Measurements from ENCODE around the gene MYMX.
A peak's percentile ranks its signal among the peaks of the same experiment; 100 is the strongest.
"Not testable (repeated sequence)": the region's sequence is repeated elsewhere in the genome, so short reads cannot be mapped to it uniquely, and the experiment has no call there.

Gene MYMX

DNA sequence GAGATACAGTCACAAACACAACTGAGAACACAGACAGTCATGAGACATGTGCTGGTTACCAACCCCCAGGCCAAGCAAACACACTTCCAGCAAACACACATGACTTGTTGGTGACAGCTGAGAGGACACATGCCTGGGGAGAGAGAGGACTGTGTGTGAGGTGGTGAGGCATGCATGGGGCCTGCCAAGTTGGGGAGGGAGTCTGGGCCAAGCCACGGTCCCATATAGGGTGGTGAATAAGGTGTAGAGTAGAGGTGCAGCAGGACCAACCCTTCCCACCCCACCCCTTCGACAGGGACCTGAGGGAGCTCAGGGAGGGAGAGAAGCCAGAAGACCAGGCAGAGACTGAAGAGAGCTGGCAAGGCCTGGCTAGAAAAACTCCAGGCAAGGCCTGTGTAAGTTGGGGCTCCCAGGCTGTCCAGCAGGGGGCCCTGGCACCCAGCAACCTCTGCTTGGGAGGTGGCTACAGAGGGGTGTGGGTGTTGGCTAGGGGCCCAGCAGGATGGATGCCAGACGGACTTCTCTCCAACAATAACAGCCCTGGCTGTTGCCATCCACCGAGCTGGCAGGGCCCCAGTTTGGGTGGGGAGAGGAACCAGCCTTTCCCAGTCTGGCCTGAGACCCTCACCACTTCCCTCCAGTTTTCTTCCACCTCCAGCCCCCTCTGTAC is 4.7 kb downstream of the MYMX start:
- DNase-seq = peak; percentile 89

DNA sequence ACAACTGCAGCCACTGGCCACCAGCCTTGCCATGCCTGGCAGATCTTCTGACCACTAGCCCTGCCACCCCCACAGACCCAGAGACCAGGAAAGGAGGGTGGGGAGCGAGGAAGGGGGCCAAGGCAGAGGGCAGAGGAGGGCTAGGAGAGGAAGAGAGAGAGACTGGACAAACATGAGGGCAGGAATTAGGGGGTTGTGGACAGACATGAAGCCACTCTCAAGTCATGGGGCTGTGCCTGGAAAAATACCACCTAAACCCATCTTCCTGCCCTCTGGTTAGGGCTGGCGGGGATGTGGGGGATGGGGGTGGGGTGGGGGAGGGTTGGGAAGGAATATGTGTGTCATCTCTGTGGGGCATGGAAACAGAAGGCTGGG is 5.2 kb downstream of the MYMX start:
- no peak for DNase-seq

GRCh38 chr6:44222486-44223318 is 6.0 kb downstream of the MYMX start:
- no peak for DNase-seq

GRCh38 chr6:44223319-44224028 is 6.7 kb downstream of the MYMX start, which contains the start of gene SLC29A1:
Gene SLC29A1 (plus strand): TSS chr6:44223595. CDS start chr6:44227314, 3,719 bp downstream.
- peak; percentile 49 for DNase-seq

- DNase-seq = no peak
Observed at GRCh38 chr6:44224029-44224964, 7.6 kb downstream of the MYMX start.

GRCh38 chr6:44224965-44225305 is 8.2 kb downstream of the MYMX start:
- no peak for DNase-seq

GRCh38 chr6:44225579-44226325 is 9.0 kb downstream of the MYMX start:
- DNase-seq = no peak

GRCh38 chr6:44226368-44227147 is 9.8 kb downstream of the MYMX start:
- no peak for DNase-seq

DNA sequence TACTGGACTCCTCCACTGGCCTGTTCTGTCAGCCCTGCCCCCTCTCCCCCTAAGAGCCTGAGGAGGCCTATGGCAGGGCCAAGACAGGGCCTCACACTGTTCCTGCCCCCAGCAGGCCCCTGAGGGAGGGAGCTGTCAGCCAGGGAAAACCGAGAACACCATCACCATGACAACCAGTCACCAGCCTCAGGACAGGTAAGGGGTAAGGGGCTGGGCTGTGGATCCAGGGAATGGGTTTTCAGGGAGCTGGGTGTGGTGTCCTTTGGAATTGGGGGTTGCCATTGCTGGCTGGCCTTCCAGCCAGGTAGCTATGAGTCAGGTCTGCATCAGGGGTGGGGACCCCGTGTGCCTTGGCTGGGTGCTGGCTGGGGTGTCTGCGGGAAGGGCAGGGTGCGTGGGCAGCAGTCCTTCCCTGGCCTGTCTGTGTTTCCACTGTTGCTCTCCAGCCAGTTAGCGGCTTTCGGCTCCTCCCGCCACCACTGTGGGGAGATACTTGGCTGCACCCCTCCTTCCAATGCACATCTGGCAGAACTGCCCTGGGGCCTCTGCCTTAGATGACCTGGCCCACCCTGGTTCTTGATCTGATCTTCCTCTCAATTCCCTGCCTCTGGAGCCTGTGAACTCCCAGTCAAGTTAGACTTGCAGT is 10.5 kb downstream of the MYMX start:
- no peak for DNase-seq

DNA sequence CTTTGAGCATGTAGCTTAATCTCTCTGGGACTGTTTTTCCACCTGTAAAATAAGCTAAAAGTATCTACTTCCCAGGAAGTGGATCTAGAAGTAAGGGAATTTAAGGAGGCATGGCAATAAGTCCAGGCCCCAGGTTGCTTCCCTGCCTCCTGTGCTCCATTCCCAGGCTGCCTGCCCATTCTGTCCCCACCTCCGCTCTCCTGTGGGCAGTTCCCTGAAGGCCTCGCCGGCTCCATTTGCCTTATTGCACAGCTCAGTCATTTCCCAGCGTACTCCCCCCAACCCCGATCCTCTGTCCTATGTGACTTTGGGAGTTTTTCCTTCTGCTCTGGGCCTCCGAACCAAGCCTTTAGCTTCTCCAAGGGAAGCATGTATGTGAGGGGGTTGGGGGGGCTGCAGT is 11.3 kb downstream of the MYMX start:
- DNase-seq = no peak

- DNase-seq = no peak
Observed at GRCh38 chr6:44228433-44228832, 11.7 kb downstream of the MYMX start.

GRCh38 chr6:44228836-44229235 is 12.1 kb downstream of the MYMX start:
- DNase-seq = no peak

DNA sequence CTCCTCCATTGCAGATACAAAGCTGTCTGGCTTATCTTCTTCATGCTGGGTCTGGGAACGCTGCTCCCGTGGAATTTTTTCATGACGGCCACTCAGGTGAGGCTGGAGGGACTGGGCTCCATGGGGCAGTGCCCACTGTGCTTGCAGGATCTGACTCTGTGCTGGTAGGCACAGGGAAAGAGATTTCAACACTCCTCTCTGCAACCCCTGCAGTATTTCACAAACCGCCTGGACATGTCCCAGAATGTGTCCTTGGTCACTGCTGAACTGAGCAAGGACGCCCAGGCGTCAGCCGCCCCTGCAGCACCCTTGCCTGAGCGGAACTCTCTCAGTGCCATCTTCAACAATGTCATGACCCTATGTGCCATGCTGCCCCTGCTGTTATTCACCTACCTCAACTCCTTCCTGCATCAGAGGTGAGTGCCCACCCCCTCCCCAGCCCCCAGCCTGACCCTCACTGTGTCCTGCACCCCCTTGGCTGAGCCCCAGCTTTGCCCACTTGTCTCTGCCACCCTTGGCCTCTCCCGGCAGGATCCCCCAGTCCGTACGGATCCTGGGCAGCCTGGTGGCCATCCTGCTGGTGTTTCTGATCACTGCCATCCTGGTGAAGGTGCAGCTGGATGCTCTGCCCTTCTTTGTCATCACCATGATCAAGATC is 12.8 kb downstream of the MYMX start:
- no peak for DNase-seq

DNA sequence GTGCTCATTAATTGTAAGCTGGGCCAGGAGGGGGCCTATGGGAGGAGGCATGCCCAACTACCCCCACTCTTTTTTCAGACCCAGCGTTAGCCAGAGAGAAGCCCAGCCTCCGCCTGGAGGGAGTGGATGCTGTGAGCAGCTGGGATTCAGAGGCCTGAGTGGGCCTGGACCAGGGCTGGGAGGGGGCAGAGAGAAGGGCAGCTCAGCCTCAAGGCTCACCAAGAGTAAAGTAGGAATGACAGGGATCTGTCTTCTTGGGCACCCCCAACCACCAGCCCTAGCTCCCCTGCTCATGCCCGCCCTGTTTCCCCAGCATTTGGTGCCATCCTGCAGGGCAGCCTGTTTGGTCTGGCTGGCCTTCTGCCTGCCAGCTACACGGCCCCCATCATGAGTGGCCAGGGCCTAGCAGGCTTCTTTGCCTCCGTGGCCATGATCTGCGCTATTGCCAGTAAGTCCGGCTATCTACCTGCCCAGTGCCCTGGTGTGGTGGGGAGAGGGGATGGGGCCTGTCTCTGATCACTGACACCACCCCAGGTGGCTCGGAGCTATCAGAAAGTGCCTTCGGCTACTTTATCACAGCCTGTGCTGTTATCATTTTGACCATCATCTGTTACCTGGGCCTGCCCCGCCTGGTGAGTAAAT is 13.4 kb downstream of the MYMX start:
- no peak for DNase-seq

GRCh38 chr6:44231426-44231825 is 14.7 kb downstream of the MYMX start:
- DNase-seq = not testable (repeated sequence)

DNA sequence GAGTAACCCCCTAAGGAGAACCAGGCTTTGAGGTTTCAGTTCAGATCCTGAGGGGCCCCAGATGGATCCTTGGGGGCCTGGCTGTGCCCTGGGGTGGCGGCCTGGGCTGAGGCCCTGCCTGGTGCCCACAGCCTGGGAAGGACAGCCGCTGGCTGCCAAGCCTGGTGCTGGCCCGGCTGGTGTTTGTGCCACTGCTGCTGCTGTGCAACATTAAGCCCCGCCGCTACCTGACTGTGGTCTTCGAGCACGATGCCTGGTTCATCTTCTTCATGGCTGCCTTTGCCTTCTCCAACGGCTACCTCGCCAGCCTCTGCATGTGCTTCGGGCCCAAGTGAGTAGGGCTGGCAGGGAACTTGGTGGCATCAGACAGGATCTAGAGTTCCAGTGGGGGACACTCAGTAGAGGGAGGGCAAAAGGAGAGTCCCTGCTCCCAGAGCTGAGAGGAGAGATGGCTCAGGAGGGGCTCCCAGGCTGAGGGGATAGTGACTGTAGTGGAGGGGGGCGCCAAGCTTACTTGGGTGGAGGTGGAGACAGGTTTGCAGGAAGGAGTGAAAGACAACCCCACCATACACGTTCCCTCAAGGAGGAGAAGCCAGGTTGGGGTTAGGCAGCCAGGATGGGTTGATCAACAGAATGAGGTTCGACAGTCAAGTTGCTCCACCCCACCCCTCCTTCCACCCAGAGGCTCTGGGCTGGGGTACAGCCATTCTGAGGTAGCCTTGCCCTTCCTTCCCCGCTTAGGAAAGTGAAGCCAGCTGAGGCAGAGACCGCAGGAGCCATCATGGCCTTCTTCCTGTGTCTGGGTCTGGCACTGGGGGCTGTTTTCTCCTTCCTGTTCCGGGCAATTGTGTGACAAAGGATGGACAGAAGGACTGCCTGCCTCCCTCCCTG is 16.2 kb downstream of the MYMX start:
- DNase-seq = no peak

- DNase-seq = no peak
Observed at GRCh38 chr6:44233567-44234100, 16.9 kb downstream of the MYMX start.

All from kidney glomerular epithelial cell (primary cell).